Central memory CD8-positive, alpha-beta T cell (primary cell): ENCODE measurements around the gene COL3A1.

Source experiments
- ATAC-seq: fragments of 150-1000 bp; cut with Tn5 transposase; replicated peaks from 2 replicates; pipeline ENCODE4 v1.10.0; 2022; ENCODE audit warnings: mild to moderate bottlenecking, moderate FRiP score, moderate number of reproducible peaks; ENCODE audit not compliant: poor library complexity, severe bottlenecking; ENCODE audit errors: extremely low read depth
- DNase-seq, 2 donors: peaks; one replicate each; pipeline ENCODE4 v3.0.0; 2021; ENCODE audit warnings: low spot score in 2 of 2
- H3K27ac Mint-ChIP-seq: one replicate; pipeline ENCODE4 v1.8.0; 2022; ENCODE audit warnings: low read depth, mild to moderate bottlenecking, moderate library complexity, mixed read lengths
- H3K27me3 Mint-ChIP-seq: one replicate; pipeline ENCODE4 v1.8.0; 2022; ENCODE audit warnings: mixed read lengths
- H3K36me3 Mint-ChIP-seq: one replicate; pipeline ENCODE4 v1.8.0; 2022; ENCODE audit warnings: mild to moderate bottlenecking, moderate library complexity, mixed read lengths; ENCODE audit not compliant: insufficient read depth
- H3K4me1 Mint-ChIP-seq: one replicate; pipeline ENCODE4 v1.8.0; 2022; ENCODE audit warnings: mixed read lengths
- H3K4me3 Mint-ChIP-seq: one replicate; pipeline ENCODE4 v1.8.0; 2022; ENCODE audit warnings: mild to moderate bottlenecking, moderate library complexity, mixed read lengths
- H3K9me3 Mint-ChIP-seq: one replicate; pipeline ENCODE4 v1.8.0; 2022; ENCODE audit warnings: mixed read lengths

The COL3A1 gene

DNA sequence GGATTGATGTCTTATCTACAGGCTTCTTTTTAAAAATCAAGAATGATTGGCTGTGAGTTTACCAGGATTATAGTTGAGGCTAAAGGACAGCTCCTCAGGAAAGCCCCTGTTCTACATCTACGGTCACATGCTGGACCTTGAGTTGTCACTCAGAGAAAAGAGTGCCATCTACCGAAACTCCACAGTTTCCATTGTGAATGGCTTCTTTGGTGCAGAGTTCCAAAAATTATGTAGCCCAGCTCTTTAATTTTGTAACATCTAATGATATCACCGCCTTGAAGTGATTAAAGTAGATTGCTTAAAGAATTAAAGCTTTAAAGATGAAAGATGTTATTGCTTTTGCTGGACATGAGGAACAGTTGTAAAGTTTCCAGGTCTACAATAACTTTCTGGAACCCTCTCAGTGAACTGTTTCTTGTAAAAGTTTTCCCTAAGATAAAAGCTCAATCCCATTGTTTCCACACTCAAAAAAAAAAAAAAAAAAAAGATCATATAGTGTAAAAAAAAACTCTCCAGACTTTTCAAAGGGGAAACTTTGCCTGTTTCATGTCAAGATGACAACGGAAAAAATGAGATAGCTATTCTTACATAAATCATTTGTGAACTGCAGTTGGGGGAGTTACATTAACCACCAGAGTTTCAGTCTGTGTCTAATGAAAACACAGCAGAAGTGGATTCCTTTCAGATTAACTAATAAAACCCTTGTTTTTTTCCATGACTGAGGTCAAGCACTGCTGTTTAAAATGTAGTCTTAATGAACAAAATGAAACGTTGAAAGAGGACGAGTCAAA lies 4.3 kb downstream of the COL3A1 start:
- no peaks in the 10 kb centered on the region for H3K27me3 Mint-ChIP-seq
- DNase-seq, result no peak
- H3K4me1 Mint-ChIP-seq, result no peaks in the 10 kb centered on the region
- no peak overlapping the region for H3K27ac Mint-ChIP-seq
- H3K36me3 Mint-ChIP-seq, result no peaks in the 10 kb centered on the region
- no peaks in the 10 kb centered on the region for H3K9me3 Mint-ChIP-seq
- no peak overlapping the region for H3K4me3 Mint-ChIP-seq
- ATAC-seq, result no peak

DNA sequence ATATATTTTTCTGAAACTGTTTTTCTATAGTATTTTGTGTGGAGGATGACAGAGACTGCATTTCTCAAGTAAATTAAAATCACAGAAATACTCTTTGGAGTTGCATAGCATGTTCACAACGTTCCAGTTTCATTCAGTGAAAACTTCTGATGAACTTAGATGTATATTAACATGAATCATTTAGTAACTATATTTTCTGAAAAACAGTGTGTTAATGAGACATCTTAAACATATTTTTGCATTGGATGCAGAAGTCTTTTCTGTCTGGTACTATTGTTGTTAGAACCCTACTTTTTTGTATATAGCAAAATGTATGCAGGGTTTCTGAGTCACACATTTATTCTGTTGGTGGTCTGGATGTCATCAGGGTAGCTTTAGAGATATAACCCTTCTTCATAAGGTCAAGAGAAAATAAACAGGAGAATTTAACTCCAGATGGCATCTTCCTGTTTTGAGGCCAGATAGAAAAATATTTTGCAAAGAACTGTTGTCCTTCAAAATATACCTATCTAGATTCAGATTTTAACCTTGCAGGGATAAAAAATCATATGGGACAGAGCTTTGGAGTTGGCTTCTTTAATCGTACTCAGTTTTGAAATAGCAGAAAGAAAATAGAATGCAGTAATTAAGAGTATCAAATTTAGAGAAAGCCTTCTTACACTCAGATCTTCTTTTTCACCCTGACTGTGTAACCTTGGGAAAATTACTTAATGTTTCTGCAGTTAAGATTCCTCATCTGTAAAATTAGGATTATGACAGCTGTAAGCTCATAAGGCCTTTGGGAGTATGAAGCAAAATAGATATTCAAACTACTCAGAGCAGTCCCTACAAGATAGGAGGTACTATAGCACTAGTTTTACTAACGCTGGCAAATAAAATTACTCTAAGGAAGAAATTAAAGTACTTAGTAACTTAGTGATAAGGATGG lies 5.3 kb downstream of the COL3A1 start:
- Mint-ChIP-seq H3K27ac (no peak overlapping the region), H3K9me3 (no peaks in the 10 kb centered on the region), H3K27me3 (no peaks in the 10 kb centered on the region), H3K4me1 (no peaks in the 10 kb centered on the region), H3K36me3 (no peaks in the 10 kb centered on the region), H3K4me3 (no peak overlapping the region)
- ATAC-seq (no peak), DNase-seq (no peak)

DNA sequence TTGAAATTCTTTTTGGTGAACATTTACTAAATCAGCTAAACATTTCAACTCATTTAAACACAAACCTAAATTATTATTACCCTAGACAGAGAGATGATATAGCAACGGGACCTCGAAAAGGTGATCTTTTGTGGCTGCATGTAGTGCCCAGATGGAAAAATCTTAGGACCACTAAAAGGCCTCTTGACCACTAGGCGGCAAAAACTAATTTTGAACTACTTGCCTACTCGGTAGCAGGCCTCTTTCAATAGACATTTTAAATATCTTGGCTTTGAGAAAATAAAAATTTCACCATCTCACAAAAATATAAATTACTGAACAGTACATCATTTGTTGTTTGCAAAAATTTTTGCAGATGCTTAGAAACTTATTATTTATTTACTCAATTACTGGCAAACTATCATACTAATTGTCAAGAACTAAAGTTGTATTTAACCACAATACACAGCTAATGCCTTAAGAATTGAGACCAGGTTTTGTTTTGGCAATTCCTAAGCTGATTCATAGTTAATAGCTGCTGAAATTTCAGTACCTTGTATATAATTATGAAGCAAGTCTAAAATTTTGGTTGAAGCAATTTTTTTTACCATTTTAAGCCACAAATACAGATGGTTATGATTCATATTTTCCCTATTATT lies 9.4 kb downstream of the COL3A1 start:
- no peak overlapping the region for H3K4me3 Mint-ChIP-seq
- no peaks in the 10 kb centered on the region for H3K4me1 Mint-ChIP-seq
- H3K36me3 Mint-ChIP-seq, result no peaks in the 10 kb centered on the region
- no peak for DNase-seq
- no peak for ATAC-seq
- H3K9me3 Mint-ChIP-seq, result no peaks in the 10 kb centered on the region
- no peaks in the 10 kb centered on the region for H3K27me3 Mint-ChIP-seq
- H3K27ac Mint-ChIP-seq, result no peak overlapping the region

DNA sequence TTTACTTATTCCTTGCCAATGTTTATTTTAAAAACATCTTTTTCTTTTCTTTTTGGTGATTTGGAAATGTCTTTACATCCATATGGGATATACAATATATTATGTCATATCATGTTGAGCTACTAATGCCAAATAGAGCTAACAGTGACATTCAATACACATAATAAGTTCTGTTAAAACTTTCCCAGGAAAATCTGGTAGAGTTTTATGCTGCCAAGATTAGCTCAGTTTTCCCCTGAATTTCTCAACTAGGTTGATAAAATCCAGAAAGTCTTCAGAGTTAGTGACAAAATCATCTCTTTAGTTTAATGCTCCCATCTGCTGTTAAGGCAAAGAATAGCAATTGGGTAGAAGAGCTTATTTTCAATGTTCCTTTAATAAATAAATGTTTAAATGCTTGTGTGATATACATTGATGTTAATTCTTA lies 9.9 kb downstream of the COL3A1 start:
- DNase-seq, result no peak
- ATAC-seq, result no peak
- Mint-ChIP-seq H3K36me3 (no peaks in the 10 kb centered on the region), H3K4me1 (no peaks in the 10 kb centered on the region), H3K27ac (no peak overlapping the region), H3K4me3 (no peak overlapping the region), H3K27me3 (no peaks in the 10 kb centered on the region), H3K9me3 (no peaks in the 10 kb centered on the region)

DNA sequence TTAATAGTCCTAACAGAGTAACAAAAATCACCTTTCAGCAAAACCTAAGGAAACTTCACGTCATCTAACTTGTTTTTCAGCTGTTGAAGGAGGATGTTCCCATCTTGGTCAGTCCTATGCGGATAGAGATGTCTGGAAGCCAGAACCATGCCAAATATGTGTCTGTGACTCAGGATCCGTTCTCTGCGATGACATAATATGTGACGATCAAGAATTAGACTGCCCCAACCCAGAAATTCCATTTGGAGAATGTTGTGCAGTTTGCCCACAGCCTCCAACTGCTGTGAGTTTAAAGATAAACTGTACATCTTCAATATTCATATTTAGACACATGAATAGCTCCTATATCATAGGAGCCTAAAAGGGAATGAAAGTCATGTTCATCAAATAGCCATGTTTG lies 10.5 kb downstream of the COL3A1 start:
- no peak for DNase-seq
- no peak overlapping the region for H3K27ac Mint-ChIP-seq
- no peaks in the 10 kb centered on the region for H3K27me3 Mint-ChIP-seq
- H3K4me3 Mint-ChIP-seq, result no peak overlapping the region
- H3K36me3 Mint-ChIP-seq, result no peaks in the 10 kb centered on the region
- no peaks in the 10 kb centered on the region for H3K9me3 Mint-ChIP-seq
- no peak for ATAC-seq
- H3K4me1 Mint-ChIP-seq, result no peaks in the 10 kb centered on the region

DNA sequence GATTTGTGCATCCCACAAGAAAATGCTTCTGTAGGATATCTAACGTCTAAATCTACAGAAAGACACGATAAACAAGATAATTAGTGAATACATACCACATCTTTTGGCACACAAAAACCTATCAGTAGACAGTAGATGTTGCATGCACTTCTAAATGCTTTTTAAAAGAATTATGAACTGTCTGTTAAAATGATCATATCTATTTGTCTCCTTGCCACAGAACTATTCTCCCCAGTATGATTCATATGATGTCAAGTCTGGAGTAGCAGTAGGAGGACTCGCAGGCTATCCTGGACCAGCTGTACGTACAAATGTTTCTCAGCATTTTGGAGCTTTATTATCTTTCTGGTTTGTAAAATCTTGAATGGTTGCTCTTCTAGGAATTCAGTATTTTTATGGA lies 12.7 kb downstream of the COL3A1 start:
- H3K4me1 Mint-ChIP-seq, result no peaks in the 10 kb centered on the region
- no peaks in the 10 kb centered on the region for H3K9me3 Mint-ChIP-seq
- ATAC-seq (no peak), DNase-seq (no peak)
- H3K27ac Mint-ChIP-seq, result no peak overlapping the region
- H3K27me3 Mint-ChIP-seq, result no peaks in the 10 kb centered on the region
- no peaks in the 10 kb centered on the region for H3K36me3 Mint-ChIP-seq
- H3K4me3 Mint-ChIP-seq, result no peak overlapping the region

DNA sequence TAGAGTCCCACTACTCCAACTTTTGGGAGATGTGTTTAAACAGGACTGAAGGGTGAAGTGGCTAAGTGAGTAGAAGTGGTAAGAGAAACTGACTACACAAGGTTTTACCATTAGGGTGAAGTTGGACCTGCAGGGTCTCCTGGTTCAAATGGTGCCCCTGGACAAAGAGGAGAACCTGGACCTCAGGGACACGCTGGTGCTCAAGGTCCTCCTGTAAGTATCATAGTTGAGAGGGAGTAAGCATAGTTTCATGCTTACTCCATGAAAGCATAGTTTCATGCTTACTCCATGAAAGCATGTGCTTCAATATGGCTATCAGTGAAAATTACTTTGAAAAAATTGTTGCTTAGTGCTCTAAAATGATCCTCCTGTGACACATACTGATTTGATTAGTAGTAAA lies 19.1 kb downstream of the COL3A1 start:
- H3K4me1 Mint-ChIP-seq, result no peaks in the 10 kb centered on the region
- ATAC-seq (no peak), DNase-seq (no peak)
- no peaks in the 10 kb centered on the region for H3K36me3 Mint-ChIP-seq
- no peak overlapping the region for H3K27ac Mint-ChIP-seq
- H3K4me3 Mint-ChIP-seq, result no peak overlapping the region
- H3K27me3 Mint-ChIP-seq, result no peaks in the 10 kb centered on the region
- no peaks in the 10 kb centered on the region for H3K9me3 Mint-ChIP-seq

DNA sequence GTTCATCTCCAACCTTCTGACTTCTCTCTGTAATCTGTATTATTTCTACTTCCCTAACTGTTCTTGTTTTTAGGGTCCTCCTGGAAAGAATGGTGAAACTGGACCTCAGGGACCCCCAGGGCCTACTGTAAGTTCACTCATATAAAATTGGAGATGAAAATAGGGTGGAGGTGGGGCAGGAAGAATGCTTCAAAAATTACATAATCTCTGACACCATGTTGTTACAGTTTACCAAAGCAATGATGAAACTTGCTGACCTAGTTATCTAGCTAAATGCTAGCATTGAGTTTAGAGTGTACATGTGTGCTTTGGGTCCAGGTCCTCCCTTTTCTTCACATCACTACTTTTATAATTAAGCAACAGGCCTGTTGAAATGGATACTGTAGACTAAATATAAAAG lies 23.1 kb downstream of the COL3A1 start:
- H3K36me3 Mint-ChIP-seq, result no peaks in the 10 kb centered on the region
- no peak overlapping the region for H3K27ac Mint-ChIP-seq
- DNase-seq, result no peak
- no peaks in the 10 kb centered on the region for H3K9me3 Mint-ChIP-seq
- H3K27me3 Mint-ChIP-seq, result no peaks in the 10 kb centered on the region
- no peak overlapping the region for H3K4me3 Mint-ChIP-seq
- ATAC-seq, result no peak
- H3K4me1 Mint-ChIP-seq, result no peaks in the 10 kb centered on the region

DNA sequence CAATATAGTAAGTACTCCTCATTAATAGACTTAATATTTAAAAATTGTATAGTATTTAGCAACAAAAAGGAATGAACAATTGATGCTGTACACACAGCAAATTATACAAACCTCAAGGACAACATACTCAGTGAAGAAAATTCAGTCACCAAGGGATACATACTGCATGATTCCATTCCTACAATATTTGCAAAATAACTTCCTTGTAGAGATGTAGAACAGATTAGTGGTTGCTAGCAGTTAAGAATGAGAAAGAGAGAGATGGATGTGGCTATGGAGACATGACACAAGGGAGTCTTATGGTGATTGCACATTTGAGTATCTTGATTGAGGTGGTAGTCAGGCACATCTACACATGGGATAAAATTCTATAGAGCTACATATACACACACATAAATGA lies 26.0 kb downstream of the COL3A1 start:
- no peak overlapping the region for H3K4me3 Mint-ChIP-seq
- ATAC-seq (no peak), DNase-seq (no peak)
- no peaks in the 10 kb centered on the region for H3K9me3 Mint-ChIP-seq
- H3K36me3 Mint-ChIP-seq, result no peaks in the 10 kb centered on the region
- H3K27ac Mint-ChIP-seq, result no peak overlapping the region
- H3K4me1 Mint-ChIP-seq, result no peaks in the 10 kb centered on the region
- no peaks in the 10 kb centered on the region for H3K27me3 Mint-ChIP-seq

DNA sequence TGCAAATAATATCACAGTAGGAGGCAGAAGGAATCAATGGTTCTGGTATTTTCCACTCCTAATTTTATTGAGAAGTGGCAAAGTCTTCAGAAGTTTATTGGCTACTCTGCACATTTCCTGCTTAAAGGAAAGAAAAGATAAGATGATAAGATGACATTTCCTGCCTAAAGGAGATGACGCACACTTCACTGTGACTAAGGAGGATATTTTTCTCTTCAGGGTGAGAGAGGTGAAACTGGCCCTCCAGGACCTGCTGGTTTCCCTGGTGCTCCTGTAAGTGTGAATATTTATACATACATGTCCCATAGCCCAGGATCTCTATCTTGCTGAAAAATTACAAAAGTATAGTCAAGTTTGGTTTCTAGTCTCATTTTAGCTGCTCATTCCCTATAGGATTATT lies 27.9 kb downstream of the COL3A1 start:
- H3K9me3 Mint-ChIP-seq, result no peaks in the 10 kb centered on the region
- ATAC-seq (no peak), DNase-seq (no peak)
- no peak overlapping the region for H3K4me3 Mint-ChIP-seq
- no peak overlapping the region for H3K27ac Mint-ChIP-seq
- H3K27me3 Mint-ChIP-seq, result no peaks in the 10 kb centered on the region
- H3K36me3 Mint-ChIP-seq, result no peaks in the 10 kb centered on the region
- no peaks in the 10 kb centered on the region for H3K4me1 Mint-ChIP-seq

DNA sequence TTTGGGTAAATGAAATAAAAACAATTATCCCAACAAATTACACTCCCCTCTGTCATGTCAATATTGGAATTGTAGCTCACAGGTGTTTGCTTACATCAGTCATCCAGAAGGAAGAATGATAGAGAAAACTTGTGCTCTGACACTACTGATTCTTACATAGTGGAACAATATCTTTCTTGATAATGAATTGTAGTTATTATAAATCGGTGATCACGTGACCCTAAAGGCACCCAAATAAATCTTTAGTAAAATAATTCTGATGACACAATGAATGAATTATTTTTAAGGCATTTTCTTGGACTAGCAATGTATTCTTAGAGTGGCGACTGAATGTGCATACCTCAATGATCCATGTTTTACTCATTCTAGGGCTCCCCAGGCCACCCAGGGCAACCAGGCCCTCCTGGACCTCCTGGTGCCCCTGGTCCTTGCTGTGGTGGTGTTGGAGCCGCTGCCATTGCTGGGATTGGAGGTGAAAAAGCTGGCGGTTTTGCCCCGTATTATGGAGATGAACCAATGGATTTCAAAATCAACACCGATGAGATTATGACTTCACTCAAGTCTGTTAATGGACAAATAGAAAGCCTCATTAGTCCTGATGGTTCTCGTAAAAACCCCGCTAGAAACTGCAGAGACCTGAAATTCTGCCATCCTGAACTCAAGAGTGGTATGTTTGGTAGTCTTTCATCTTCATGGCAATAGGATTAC lies 34.5 kb downstream of the COL3A1 start:
- Mint-ChIP-seq H3K27me3 (no peaks in the 10 kb centered on the region), H3K36me3 (no peaks in the 10 kb centered on the region), H3K4me3 (no peak overlapping the region), H3K9me3 (no peaks in the 10 kb centered on the region), H3K27ac (no peak overlapping the region), H3K4me1 (no peaks in the 10 kb centered on the region)
- ATAC-seq (no peak), DNase-seq (no peak)

DNA sequence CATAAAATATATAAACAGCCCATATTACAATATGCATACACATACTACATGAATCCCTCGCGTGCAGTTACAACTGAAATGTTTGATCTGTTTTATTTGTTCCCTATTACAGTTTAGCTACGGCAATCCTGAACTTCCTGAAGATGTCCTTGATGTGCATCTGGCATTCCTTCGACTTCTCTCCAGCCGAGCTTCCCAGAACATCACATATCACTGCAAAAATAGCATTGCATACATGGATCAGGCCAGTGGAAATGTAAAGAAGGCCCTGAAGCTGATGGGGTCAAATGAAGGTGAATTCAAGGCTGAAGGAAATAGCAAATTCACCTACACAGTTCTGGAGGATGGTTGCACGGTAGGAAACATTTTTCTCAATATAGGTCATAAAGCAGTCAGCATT lies 36.4 kb downstream of the COL3A1 start:
- Mint-ChIP-seq H3K36me3 (no peaks in the 10 kb centered on the region), H3K27me3 (no peaks in the 10 kb centered on the region), H3K4me3 (no peak overlapping the region), H3K9me3 (no peaks in the 10 kb centered on the region), H3K4me1 (no peaks in the 10 kb centered on the region), H3K27ac (no peak overlapping the region)
- no peak for DNase-seq
- no peak for ATAC-seq
